HG02981 (cell line): ENCODE data around the gene TMEM130.
"Not testable (repeated sequence)": the region's sequence is repeated elsewhere in the genome, so short reads cannot be mapped to it uniquely, and the experiment has no call there.

ENCODE experiments used
- ATAC-seq: cut with Tn5 transposase; IDR thresholded peaks from one replicate; pipeline ENCODE4 v1.9.1; 2021; ENCODE audit warnings: mild to moderate bottlenecking, moderate library complexity; ENCODE audit not compliant: unreplicated experiment

Gene TMEM130

DNA sequence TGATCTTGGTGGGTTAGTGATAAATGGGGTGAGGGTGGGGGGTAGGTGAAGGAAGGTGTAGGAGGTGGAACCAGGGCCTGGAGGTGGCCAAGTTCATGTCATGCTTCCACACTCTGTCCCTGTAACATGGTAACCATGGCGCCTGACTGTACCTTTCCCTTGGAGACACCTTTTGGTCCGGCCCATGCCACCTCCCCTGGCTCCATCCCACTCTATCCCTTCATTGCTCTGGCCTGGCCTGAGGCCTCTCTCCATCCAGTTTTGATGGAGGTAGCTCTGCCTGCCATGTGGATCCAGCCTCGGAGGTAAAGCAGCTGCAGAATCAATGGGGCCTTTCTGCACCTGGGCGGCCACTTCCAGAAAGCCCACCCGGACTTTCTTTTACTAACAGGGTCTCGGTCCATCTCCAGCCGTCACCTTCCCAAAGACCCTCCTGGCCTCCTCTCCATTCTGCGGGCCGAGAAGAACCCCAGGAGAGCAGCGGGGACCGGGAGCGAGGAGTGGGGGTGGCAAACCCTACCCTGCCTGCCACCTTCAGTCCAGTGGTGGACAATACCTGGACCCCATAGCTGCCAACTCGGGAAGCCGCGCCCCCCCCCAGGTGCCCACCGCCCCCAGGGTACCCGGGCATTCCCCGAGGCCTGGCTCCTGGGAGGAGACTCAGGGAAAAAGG is 8.0 kb upstream of the TMEM130 start:
- no peak for ATAC-seq

DNA sequence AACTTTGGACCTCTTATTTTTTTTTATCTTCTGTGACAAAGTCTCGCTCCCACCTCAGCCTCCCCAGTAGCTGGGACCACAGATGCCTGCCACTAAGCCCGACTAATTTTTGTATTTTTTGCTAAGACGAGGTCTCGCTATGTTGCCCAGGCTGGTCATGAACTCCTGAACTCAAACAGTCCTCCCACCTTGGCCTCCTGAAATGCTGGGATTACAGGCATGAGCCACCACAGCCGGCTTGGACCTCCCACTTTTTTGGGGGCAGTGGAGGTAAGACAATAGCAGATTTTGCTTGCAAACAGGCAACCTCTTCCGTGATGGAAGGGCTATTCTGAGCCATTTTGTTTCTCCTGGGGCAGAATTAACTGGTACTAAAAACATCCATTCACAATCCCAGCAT is 7.3 kb upstream of the TMEM130 start:
- no peak for ATAC-seq

- no peak for ATAC-seq
Observed at GRCh38 chr7:98875501-98875900, 5.7 kb upstream of the TMEM130 start.

- ATAC-seq = no peak
Observed at GRCh38 chr7:98874942-98875341, 5.1 kb upstream of the TMEM130 start.

GRCh38 chr7:98873610-98874009 is 3.8 kb upstream of the TMEM130 start:
- ATAC-seq = not testable (repeated sequence)

DNA sequence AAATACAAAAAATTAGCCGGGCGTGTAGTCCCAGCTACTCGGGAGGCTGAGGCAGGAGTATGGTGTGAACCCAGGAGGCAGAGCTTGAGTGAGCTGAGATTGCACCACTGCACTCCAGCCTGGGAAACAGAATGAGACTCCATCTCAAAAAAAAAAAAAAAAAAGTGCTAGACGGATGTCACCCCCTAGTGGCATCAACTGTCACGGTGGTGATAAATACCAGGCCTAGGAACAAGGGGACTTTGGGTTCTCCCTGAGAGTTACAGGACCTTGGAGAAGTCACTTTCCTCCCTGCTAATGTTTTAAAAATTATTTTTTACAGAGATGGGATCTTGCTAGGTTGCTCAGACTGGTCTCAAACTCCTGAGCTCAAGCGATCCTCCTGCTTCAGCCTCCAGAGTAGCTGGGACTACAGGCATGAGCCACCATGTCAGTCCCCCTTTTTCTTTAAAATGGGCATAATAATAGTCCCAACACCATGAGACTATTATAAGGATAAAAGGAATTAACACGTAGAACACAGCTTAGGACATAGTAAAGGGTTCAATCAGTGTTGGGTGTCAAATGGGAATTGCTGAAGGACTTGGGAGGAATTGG is 2.6 kb upstream of the TMEM130 start:
- no peak for ATAC-seq

GRCh38 chr7:98870807-98871491 is 1.1 kb upstream of the TMEM130 start:
- ATAC-seq = no peak

- ATAC-seq = peak; percentile 58
Observed at GRCh38 chr7:98870121-98870651, 372 bp upstream of the TMEM130 start.

DNA sequence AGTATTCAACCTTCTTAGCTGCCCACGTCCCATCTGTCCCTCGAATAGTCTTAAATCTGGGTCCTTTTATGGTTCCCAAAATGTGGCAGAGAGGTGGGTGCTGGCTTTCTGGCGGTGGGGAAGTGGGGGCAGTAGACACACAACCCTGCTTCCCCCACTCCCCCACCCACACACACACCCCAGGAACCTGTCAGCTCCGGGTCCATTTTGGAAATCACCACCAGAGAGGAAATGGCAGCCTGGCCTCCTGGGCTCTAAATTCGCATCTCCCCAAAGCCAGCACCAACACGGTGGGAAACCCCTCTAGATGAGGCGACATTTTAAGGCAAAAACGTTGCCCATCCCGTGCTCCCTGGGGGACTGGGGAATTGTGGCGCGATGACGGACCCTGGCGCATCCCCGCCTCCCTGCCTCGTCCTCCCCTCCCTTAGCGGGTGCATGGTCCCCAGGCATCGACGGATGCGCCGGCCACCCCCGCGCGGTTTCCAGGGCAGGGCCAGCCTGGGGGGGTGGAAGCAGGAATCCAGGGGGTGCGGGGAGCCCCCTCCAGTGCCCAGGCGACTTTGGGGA is 702 bp downstream of the TMEM130 start:
- no peak for ATAC-seq

- ATAC-seq = no peak
Observed at GRCh38 chr7:98868450-98868849, 1.4 kb downstream of the TMEM130 start.

DNA sequence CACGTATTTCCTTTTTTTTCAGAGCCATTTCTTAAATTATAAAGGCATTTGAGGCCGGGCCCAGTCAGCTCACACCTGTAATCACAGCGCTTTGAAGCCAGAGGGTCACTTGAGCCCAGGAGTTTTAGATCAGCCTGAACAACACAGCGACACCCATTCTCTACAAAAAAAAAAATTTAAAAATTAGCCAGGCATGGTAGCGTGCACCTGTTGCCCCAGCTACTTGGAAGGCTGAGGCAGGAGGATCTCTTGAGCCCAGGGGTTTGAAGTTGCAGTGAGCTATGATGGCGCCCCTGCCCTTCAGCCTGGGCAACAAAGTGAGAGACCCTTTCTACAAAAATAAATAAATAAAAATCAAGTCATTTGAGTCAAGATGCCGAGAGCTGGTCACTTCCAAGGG is 3.0 kb downstream of the TMEM130 start:
- no peak for ATAC-seq

- ATAC-seq = no peak
Observed at GRCh38 chr7:98866351-98866750, 3.5 kb downstream of the TMEM130 start.

DNA sequence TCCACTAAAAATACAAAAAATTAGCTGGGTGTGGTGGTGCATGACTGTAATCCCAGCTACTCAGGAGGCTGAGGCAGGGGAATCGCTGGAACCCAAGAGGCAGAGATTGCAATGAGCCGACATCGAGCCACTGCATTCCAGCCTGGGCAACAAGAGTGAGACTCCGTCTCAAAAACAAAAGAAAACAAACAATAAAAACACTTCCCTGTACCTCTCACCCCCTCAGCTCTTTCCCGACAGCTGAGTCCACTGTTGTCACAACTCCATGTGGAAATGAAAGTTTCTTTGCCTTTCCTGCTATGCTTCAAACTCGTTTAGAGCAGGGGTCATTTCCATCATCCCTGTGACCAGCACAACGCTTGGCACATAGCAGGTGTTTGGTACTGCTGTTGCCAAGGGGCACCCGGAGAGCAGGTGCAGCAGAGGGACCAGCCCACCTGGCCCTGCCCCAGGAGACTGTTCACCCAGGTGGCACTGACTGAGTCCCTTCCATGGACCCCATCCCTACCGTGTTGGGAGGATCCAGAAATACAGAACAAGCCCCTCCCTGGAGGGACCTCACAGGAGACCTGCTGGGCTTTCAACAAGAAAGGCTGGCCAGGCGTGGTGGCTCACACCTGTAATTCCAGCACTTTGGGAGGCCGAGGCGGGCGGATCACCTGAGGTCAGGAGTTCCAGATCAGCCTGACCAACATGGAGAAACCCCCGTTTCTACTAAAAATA is 4.9 kb downstream of the TMEM130 start:
- no peak for ATAC-seq

DNA sequence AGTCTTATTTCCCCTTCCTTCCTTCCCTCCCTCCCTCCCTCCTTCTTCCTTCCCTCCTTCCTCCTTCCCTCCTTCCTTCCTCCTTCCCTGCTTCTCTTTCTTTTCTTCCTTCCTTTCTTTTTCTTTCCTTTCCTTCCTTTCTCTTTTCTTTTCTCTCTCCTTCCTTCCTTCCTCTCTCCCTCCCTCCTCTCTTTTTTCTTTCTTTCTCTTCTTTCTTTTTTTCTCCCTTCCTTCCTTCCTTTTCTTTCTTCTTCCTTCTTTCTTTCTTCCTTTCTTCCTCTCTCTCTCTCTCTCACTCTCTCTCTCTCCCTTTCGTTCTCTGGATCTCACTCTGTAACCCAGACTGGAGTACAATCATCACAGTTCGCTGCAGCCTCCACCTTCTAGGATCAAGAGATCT is 6.2 kb downstream of the TMEM130 start:
- no peak for ATAC-seq

- ATAC-seq = no peak
Observed at GRCh38 chr7:98862716-98863420, 6.9 kb downstream of the TMEM130 start.

DNA sequence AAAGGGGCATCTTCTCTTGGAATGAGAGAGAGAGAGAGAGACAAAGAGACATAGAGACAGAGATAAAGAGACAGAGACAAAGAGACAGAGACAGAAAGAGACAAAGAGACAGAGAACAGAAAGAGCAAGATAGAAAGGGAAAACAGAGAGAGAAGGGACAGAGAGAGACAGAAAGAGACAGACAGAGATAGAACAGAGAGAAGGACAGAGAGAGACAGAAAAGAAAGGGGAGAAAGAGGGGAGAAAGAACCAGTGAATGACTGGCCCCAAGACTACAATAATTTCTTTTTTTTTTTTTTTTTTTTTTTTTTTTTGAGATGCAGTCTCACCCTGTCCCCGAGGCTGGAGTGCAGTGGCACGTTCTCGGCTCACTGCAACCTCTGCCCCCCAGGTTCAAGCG is 7.6 kb downstream of the TMEM130 start:
- no peak for ATAC-seq

DNA sequence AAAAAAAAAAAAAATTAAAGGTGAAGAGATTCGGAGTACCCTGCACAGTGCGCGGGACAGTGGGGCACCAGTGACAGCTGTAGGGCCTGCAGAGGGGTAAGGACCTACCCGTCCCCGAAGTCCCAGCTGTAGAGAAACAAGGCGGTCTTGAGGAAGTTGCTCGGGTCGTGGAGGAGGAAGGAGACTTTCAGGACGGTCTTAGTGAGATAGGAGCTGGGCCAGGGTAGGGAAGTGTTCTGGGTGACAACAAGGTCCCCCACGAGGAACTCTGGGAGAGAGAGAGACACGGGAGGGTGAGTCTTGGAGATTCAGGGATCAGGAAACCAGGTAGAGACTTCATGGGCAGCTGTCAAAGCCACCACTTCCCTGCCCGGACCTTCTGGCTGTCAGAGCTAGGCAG is 9.7 kb downstream of the TMEM130 start:
- no peak for ATAC-seq

DNA sequence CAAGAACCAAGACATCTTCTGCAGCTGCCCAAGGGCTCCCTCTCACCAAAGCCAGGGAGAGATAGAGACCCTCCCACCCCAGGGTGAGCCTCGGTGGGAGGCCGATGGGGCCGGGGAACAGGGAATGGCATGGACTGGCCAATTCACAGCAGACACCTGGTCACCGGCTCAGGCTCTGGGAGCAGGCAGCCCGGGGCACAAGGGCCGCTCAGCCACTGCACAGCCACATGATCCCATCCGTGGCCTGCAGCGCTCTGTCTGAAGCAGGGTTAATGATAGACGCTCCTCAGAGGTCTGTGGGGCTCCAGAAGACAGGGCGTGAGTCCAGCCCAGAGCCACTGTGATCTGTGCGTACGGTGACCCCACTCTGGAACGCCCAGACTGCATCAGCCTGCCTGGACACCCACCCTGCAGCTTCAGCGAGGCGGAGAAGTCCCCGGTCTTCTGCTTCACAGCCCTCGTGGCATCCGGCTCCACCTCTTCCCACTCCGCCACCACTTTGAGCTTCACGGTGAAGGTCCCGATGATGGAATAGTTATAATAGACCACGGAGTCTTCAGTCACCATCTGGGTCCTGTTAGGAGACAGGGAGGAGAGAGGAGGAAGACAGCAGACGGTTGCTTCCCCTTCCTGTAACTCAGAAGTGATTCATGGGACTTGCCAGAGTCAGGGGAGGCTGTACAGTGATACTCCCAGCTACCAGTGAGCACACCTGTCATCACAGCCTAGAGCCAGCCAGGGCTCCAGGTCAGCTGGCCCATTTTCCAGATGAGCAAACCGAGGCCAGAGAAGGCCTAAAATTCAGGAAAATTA is 14.0 kb downstream of the TMEM130 start:
- no peak for ATAC-seq

DNA sequence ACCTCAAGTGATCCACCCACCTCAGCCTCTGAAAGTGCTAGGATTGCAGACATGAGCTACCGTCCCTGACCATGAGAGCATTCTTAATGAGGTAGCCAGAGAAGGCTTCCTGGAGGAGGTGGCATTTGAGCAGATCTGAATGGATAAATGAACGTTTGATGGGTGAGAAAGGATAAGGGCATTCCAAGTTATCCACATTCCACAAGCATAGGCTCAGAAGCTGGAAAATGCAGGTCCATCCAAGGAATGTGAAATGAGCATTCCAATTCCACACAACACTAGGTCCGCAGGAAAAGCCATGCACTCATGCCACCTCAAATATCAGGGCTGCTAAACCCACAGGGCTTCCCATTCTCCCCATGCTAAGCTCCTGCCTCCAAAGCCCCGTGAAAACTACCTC is 17.0 kb downstream of the TMEM130 start:
- ATAC-seq = no peak

GRCh38 chr7:98848918-98849317 is 20.9 kb downstream of the TMEM130 start:
- no peak for ATAC-seq
